Islet precursor cell (in vitro differentiated cells): ENCODE data around the gene KRTAP10-6.
"Not testable (repeated sequence)": the region's sequence is repeated elsewhere in the genome, so short reads cannot be mapped to it uniquely, and the experiment has no call there.

ENCODE experiments used
- DNase-seq: peaks from one replicate; pipeline ENCODE4 v3.0.0-alpha.2; 2018

Gene KRTAP10-6

GRCh38 chr21:44574457-44575306 is 17.6 kb downstream of the KRTAP10-6 start:
- peak; percentile 47 for DNase-seq

- not testable (repeated sequence) for DNase-seq
These were observed 18.5 kb downstream of the KRTAP10-6 start, which contains the start of gene KRTAP10-4 for GRCh38 chr21:44573630-44574456. Gene KRTAP10-4 (plus strand): TSS chr21:44573729. CDS start chr21:44573759, 30 bp downstream.

GRCh38 chr21:44572959-44573583 is 19.2 kb downstream of the KRTAP10-6 start:
- peak; percentile 39 for DNase-seq

GRCh38 chr21:44571844-44572782 is 20.2 kb downstream of the KRTAP10-6 start:
- peak; percentile 32 for DNase-seq

GRCh38 chr21:44571296-44571695 is 21.0 kb downstream of the KRTAP10-6 start:
- DNase-seq: no peak

- no peak for DNase-seq
These were observed 22.3 kb downstream of the KRTAP10-6 start for GRCh38 chr21:44569861-44570517.

GRCh38 chr21:44568667-44569556 is 23.4 kb downstream of the KRTAP10-6 start:
- no peak for DNase-seq

- DNase-seq: no peak
These were observed 24.0 kb downstream of the KRTAP10-6 start for GRCh38 chr21:44568261-44568660.

GRCh38 chr21:44567481-44568171 is 24.7 kb downstream of the KRTAP10-6 start:
- DNase-seq: no peak

GRCh38 chr21:44566403-44566802 is 25.9 kb downstream of the KRTAP10-6 start:
- no peak for DNase-seq

- no peak for DNase-seq
These were observed 27.3 kb downstream of the KRTAP10-6 start for GRCh38 chr21:44564886-44565598.

- no peak for DNase-seq
These were observed 28.2 kb downstream of the KRTAP10-6 start for GRCh38 chr21:44564099-44564498.

- DNase-seq: no peak
These were observed 33.6 kb downstream of the KRTAP10-6 start, which contains the start of gene KRTAP10-3 for GRCh38 chr21:44558695-44559094. Gene KRTAP10-3 (minus strand): TSS chr21:44558795. CDS start chr21:44558715, 80 bp downstream.

GRCh38 chr21:44558329-44558675 is 34.0 kb downstream of the KRTAP10-6 start:
- not testable (repeated sequence) for DNase-seq

GRCh38 chr21:44557491-44558328 is 34.6 kb downstream of the KRTAP10-6 start:
- no peak for DNase-seq

GRCh38 chr21:44556879-44557278 is 35.4 kb downstream of the KRTAP10-6 start:
- DNase-seq: no peak

- DNase-seq: no peak
These were observed 37.0 kb downstream of the KRTAP10-6 start for GRCh38 chr21:44555200-44555875.
